Putamen (tissue), 1 donor: ENCODE data around the gene PAPOLG.
"Not testable (repeated sequence)": the region's sequence is repeated elsewhere in the genome, so short reads cannot be mapped to it uniquely, and the experiment has no call there.

Experiments
- DNase-seq: peaks from one replicate; pipeline ENCODE4 v3.0.0-alpha.2; 2016; ENCODE audit warnings: low spot score

Gene PAPOLG

DNA sequence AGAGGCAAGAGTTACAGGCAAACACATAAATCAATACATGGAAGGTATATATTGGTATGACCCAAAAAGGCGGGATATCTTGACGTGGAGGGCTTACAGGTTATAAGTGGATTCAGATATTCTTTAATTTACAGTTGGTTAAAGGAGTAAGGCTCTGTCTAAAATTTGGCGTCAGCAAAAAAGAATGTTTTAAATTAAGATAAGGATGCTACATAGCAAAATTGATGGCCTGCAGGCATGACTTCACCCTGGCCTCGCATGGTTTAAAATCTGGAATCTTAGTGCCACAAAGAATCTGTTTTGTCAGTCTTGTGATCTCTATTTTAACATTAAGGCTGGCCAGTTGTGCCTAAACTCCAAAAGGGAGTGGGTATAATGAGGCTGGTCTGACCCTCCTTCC, 66.9 kb downstream of the PAPOLG start:
- DNase-seq, result no peak

- DNase-seq, result no peak
Measured at GRCh38 chr2:60823694-60824305, 67.7 kb downstream of the PAPOLG start.

- no peak for DNase-seq
Measured at GRCh38 chr2:60825666-60826065, 69.6 kb downstream of the PAPOLG start.

DNA sequence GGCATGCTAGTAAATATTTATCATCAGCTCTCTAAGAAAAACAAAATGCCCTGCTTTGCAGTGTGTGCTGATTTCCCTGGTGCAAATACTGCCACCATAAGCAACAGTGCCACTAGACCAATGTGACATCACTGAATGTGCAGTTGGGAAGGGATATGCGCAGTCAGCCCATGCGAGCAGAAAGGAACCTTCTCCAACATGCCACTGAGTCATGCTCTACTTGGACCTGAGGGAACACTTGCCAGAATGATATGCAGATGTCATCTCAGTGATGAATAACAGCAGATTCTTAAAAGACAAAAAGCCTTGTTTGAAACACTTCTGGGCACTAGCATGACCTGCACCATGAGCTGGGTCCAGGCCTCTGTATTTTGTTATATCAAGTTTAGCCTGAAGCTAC, 70.0 kb downstream of the PAPOLG start:
- DNase-seq, result no peak

- DNase-seq, result not testable (repeated sequence)
Measured at GRCh38 chr2:60826860-60827259, 70.8 kb downstream of the PAPOLG start.

DNA sequence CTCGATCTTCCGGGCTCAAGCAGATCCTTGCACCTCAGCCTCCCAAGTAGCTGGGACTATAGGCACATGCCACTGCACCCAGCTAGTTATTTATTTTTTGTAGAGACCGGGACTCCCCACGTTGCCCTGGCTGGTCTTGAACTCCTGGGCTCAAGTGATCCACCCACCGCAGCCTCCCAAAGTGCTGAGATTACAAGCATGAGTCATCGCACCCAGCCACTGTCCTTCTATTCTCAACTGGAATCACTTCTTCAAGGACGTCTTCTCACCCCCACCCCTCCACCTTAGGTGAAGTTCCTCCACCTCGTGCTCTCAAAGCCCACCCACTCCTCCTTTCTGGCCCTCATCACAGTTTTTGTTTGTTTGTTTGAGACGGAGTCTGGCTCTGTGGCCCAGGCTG, 71.3 kb downstream of the PAPOLG start:
- no peak for DNase-seq

GRCh38 chr2:60830991-60831390, 74.9 kb downstream of the PAPOLG start:
- DNase-seq, result no peak

GRCh38 chr2:60831921-60832320, 75.9 kb downstream of the PAPOLG start:
- no peak for DNase-seq

DNA sequence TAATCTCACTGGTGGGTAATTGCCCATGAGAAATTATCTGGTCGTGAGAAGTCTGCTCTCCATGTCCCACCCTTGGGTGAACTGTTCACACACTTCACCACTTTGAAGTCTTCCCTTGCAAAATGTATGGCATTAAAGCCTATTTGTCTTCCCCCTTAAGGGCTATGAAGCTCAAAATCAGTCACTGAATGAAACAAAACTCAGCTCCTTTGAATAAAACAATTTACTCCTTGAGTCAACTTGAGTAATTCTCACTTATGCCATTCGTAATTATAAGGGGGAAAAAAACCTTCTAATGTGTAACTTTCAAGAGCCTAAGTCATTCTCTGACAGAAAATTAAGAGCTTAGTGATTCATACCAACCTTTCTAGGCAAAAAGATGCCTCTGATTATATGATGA, 76.6 kb downstream of the PAPOLG start:
- DNase-seq, result no peak

DNA sequence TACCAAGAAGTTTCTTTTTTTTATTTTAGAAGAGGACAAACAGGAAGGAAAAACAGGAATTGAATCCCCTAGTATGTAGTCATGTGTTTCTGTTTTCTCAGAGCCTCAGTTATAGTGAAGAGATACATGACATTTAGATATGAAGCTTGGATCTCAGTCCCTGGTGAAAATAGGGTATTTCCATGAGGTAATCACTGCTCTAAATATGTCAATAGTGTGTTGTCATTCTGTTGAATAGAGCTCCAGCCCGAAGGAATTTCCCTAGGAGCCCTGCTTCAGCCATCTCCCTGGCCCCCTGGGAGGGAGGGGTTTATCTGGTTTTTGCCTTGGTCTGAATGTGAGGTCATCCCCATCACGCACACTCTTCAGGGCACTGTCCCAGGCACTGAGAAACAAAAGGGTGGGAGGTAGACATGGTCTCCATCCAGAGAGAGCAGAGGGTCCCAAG, 78.2 kb downstream of the PAPOLG start:
- no peak for DNase-seq

DNA sequence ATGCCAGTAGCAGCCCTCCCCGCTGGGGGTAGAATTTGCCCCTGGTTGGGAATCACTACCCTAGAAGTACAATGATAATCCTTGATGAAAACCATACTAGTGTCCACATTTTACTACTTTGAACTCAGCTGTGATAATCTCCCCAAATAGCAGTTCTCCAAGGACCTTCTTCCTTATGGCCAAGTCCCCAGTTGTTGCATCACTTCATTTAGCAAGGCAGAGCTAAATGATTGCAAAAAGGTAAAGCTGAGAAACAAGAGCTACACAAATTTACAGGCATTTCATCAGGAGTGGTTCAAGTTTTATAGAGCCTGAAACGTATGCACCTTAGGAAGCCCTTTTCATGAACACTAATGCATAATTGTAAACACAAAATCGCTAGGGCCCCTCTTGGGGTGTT, 80.4 kb downstream of the PAPOLG start:
- DNase-seq, result no peak

- DNase-seq, result no peak
Measured at GRCh38 chr2:60837123-60837522, 81.1 kb downstream of the PAPOLG start.

DNA sequence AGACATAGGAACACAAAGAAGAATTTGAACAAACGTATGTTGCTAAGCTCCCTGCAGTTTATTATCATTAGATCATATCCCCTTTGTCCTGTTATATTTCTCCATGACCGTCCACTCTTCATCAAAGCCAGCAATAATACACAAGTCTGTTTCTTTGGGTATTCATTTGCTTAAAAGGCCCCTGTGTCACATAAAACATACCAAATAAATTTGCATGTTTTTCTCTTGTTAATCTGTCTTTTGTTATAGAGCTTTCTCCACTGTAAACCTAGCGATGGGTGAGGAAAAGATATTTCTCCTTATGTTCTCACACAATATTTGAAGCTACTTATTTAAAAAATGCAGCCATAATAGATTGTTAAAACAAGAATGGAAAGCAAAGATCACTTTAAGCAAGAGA, 82.4 kb downstream of the PAPOLG start:
- no peak for DNase-seq

- no peak for DNase-seq
Measured at GRCh38 chr2:60839126-60839813, 83.2 kb downstream of the PAPOLG start.

DNA sequence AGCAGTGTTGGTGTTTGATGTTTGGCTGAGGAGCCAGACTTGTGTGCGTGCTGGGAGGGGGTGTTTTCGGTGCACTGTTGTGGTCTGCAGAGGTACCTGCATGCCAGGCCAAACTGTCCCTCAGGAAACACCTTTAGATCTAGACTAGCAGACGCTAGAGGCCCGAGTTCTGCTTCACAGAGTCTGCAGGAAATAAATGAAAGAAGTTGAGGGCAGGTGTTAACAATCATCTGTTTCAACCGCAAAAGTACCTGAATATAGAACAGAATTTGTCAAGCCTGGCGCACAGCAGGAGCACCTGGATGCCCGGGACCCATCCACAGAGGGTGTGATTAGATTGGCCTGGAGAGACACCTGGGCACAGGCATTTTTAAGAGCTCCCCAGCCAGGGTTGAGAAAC, 84.8 kb downstream of the PAPOLG start:
- DNase-seq, result no peak

- DNase-seq, result no peak
Measured at GRCh38 chr2:60843006-60843405, 86.9 kb downstream of the PAPOLG start.

DNA sequence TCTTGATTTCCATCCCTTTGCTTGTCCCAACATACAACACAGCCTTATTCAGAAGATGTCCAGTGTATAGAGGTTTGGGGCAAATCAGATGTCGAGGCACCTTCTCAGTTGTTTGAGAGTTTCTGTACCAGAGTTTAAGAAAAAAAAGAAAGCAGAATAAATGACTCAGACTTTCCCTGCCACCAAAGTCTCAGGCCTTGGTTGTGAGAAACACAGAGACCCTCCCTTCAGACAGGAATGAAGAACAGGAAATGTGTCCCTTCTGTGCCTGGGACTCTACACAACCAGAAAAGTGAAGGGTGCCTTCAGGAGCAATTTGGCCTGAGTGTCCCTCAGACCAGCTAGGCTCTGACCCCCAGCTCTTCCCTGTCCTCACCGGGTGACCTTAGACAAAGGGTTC, 88.0 kb downstream of the PAPOLG start:
- no peak for DNase-seq

- no peak for DNase-seq
Measured at GRCh38 chr2:60847854-60848253, 91.8 kb downstream of the PAPOLG start.
